ENCODE results near the gene ONECUT3.
A peak's percentile ranks its signal among the peaks of the same experiment; 100 is the strongest.
"Not testable (repeated sequence)": the region's sequence is repeated elsewhere in the genome, so short reads cannot be mapped to it uniquely, and the experiment has no call there.

ONECUT3 gene

DNA sequence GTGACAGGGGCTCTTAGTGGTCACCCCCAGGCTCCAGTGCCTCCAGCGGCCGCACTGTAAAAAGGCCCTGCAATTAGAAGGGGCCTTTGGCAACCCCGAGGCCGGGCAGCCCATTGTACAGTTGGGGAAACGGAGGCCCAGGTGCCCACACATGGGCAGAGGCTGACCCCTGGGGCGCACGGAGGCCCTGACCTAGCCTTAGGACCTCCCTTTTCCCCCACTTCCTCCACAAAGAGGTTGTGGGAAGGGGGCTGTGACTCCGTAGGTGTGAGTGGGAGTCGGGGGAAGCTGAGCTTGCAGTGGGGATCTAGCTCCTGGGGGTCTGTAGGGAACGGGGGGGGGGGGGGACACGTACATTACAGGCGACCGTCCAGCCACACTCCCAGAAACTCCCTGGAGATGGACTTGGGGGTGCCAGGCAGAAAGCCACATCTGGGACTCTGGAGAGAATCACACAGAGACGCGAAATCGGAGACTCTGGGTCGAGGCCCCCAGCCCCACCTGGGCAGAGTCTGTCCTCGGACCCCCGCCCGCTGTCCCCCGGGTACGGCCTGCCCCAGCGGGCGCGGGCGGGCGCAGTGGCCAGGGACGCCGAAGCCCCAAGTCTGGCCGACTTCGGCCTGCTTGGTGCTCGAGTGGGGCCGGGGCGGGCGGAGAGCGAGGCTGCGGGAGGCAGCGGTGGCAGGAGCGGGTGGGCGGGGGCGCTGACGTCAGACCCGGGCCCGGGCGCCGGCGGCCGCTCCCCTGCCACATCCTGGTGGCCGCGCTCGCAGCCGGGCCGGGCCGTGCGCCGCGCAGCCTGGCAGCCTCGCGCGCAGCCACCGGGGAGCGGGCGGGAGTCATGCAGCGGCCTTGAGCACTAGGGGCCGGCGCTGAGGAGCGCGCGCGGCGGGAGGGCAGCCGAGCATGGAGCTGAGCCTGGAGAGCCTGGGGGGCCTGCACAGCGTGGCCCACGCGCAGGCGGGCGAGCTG is at the start of gene ONECUT3:
ONECUT3 (plus strand) TSS at position 750 of the 972 bp plus-strand sequence; CDS start at position 907, 157 bp downstream.
- Histone ChIP-seq H3K9me3 (ENCODE audit: control insufficient read depth, insufficient read depth, low read depth, low read length) (no peaks in the 10 kb centered on the region), H3K4me1 (ENCODE audit: control insufficient read depth, insufficient read depth, low read length) (peaks cover 24% of the 10 kb centered on the region), H3K27ac (ENCODE audit: low read depth, low read length) (no peak within 1 kb of the TSS), H3K36me3 (ENCODE audit: control insufficient read depth, insufficient read depth, low read length) (no peaks in the 10 kb centered on the region), H3K4me3 (ENCODE audit: low read depth, low read length) (no peak within 1 kb of the TSS), H3K27me3 (ENCODE audit: control insufficient read depth, insufficient read depth, low read length) (peaks cover 99% of the 10 kb centered on the region), H3K9ac (ENCODE audit: low read length) (no peak within 1 kb of the TSS)

DNA sequence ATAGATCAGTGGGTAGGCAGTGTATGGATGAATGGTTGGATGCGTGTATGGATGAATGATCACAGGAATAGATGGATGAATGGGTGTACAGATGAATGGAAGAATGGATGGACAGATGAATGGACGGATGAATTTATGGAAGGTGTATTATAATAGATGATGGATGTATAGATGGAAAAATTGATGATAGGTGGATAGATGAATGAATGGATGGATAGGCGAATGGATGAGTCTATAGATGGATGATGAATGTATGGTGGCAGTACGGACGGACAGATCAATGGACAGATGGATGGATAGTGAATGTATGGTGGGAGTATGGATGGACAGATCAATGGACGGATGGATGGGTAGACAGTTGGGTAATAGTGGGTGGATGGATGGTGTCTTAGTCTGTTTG is 49.0 kb upstream of the ONECUT3 start:
- peaks cover 51% of the 10 kb centered on the region for H3K27me3 ChIP-seq (ENCODE audit: control insufficient read depth, insufficient read depth, low read length)

DNA sequence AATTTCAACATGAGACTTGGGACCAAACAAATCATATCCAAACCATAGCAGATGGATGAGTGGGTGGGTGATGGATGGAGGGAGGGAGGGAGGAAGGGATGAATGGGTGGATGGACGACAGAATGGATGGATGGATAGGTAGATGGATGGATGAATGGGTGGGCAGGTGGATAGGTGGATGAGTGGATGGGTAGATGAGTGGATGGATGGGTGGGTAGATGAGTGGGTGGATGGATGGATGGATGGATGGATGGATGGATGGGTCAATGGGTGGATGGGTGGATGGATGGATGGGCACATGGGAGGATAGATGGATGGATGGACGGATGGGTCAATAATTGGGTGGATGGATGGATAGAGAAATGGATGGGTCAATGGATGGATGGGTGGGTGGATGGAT is 47.9 kb upstream of the ONECUT3 start:
- Histone ChIP-seq H3K9me3 (ENCODE audit: control insufficient read depth, insufficient read depth, low read depth, low read length) (peaks cover 3% of the 10 kb centered on the region; the same call in 1 of the 2 replicates), H3K4me1 (ENCODE audit: control insufficient read depth, insufficient read depth, low read length) (no peaks in the 10 kb centered on the region), H3K27me3 (ENCODE audit: control insufficient read depth, insufficient read depth, low read length) (peaks cover 44% of the 10 kb centered on the region), H3K9ac (ENCODE audit: low read length) (no peak overlapping the region), H3K27ac (ENCODE audit: low read depth, low read length) (no peak overlapping the region), H3K4me3 (ENCODE audit: low read depth, low read length) (no peak overlapping the region), H3K36me3 (ENCODE audit: control insufficient read depth, insufficient read depth, low read length) (no peaks in the 10 kb centered on the region)

More for the DNA sequence above, 49.0 kb upstream of the ONECUT3 start:
- no peaks in the 10 kb centered on the region for H3K4me1 ChIP-seq (ENCODE audit: control insufficient read depth, insufficient read depth, low read length)
- no peaks in the 10 kb centered on the region for H3K36me3 ChIP-seq (ENCODE audit: control insufficient read depth, insufficient read depth, low read length)
- no peak overlapping the region for H3K4me3 ChIP-seq (ENCODE audit: low read depth, low read length)
- no peak overlapping the region for H3K27ac ChIP-seq (ENCODE audit: low read depth, low read length)
- H3K9me3 ChIP-seq (ENCODE audit: control insufficient read depth, insufficient read depth, low read depth, low read length): peaks cover 3% of the 10 kb centered on the region; the same call in 1 of the 2 replicates
- no peak overlapping the region for H3K9ac ChIP-seq (ENCODE audit: low read length)

DNA sequence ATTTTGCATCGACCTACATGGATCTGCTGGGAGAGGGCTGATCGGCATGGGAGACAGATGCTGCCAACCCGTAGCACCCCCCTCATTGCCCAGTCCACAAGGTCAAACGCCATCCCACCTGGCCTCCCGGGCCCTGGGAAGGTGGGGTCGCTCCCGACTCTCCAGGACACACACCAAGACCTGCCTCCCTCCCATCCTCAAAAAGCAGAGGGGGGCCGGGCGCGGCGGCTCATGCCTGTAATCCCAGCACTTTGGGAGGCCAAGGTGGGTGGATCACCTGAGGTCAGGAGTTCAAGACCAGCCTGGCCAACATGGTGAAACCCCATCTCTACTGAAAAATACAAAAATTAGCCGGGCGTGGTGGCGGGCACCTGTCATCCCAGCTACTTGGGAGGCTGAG is 46.7 kb upstream of the ONECUT3 start:
- H3K27me3 ChIP-seq (ENCODE audit: control insufficient read depth, insufficient read depth, low read length): peaks cover 34% of the 10 kb centered on the region; the same call in 1 of the 2 replicates
- not testable (repeated sequence) for H3K4me1 ChIP-seq (ENCODE audit: control insufficient read depth, insufficient read depth, low read length); H3K36me3 ChIP-seq (ENCODE audit: control insufficient read depth, insufficient read depth, low read length); H3K27ac ChIP-seq (ENCODE audit: low read depth, low read length); H3K4me3 ChIP-seq (ENCODE audit: low read depth, low read length); H3K9me3 ChIP-seq (ENCODE audit: control insufficient read depth, insufficient read depth, low read depth, low read length); H3K9ac ChIP-seq (ENCODE audit: low read length)

DNA sequence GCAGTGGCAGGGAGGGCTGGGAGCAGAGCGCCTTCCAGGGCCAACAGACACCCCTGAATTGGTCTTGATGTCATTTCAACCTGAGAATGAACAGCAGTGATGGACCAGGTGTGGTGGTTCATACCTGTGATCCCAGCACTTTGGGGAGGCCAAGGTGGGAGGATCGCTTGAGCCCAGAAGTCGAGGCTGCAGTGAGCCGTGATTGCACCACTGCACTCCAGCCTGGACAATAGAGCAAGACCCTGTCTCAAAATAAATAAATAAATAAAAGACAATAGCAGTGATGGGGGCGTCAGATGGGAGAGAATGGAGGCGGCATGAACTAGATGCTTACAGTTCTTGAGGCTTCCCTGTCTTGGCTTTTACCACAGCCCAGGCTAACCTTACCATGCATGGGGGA is 46.1 kb upstream of the ONECUT3 start:
- no peak overlapping the region for H3K9ac ChIP-seq (ENCODE audit: low read length)
- no peaks in the 10 kb centered on the region for H3K36me3 ChIP-seq (ENCODE audit: control insufficient read depth, insufficient read depth, low read length)
- H3K27ac ChIP-seq (ENCODE audit: low read depth, low read length): no peak overlapping the region
- H3K9me3 ChIP-seq (ENCODE audit: control insufficient read depth, insufficient read depth, low read depth, low read length): peaks cover 3% of the 10 kb centered on the region; the same call in 1 of the 2 replicates
- H3K27me3 ChIP-seq (ENCODE audit: control insufficient read depth, insufficient read depth, low read length): peaks cover 30% of the 10 kb centered on the region; the same call in 1 of the 2 replicates
- no peak overlapping the region for H3K4me3 ChIP-seq (ENCODE audit: low read depth, low read length)
- H3K4me1 ChIP-seq (ENCODE audit: control insufficient read depth, insufficient read depth, low read length): no peaks in the 10 kb centered on the region

DNA sequence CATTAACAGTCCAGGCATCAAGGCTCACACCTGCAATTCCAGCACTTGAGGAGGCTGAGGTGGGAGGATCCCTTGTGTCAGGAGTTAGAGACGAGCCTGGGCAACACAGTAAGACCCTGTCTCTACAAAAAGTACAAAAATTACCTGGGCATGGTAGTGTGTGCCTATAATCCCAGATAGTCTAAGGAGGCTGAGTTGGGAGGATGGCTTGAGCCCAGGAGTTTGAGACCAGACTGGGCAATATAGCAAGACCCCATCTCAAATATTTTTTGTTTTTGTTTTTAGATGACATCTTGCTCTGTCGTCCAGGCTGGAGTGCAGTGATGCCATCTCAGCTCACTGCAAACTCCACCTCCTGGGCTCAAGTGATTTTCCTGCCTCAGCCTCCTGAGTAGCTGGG is 40.1 kb upstream of the ONECUT3 start:
- Histone ChIP-seq H3K4me3 (ENCODE audit: low read depth, low read length) (no peak overlapping the region), H3K27me3 (ENCODE audit: control insufficient read depth, insufficient read depth, low read length) (peaks cover 37% of the 10 kb centered on the region), H3K27ac (ENCODE audit: low read depth, low read length) (no peak overlapping the region), H3K9me3 (ENCODE audit: control insufficient read depth, insufficient read depth, low read depth, low read length) (no peaks in the 10 kb centered on the region), H3K9ac (ENCODE audit: low read length) (no peak overlapping the region), H3K4me1 (ENCODE audit: control insufficient read depth, insufficient read depth, low read length) (no peaks in the 10 kb centered on the region), H3K36me3 (ENCODE audit: control insufficient read depth, insufficient read depth, low read length) (no peaks in the 10 kb centered on the region)

DNA sequence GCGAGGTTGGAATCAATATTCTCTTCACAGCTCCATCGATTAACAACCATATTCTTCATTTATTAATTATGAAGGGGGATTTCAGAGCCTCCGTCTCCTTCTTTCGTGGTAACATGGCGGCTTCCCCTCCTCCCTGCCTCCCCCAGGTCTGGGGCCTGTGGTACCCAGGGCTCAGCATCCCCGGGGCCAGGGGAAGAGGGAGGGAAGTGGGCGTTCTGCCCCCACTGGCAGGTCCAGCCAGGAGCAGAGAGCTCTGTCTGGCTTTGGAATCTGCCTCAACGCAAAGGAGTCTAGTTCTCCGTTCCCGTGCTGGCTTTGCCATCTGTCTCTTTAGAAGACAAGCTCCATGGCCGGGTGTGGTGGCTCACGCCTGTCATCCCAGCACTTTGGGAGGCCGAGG is 37.8 kb upstream of the ONECUT3 start:
- Histone ChIP-seq H3K4me3 (ENCODE audit: low read depth, low read length) (no peak overlapping the region), H3K9ac (ENCODE audit: low read length) (no peak overlapping the region), H3K27ac (ENCODE audit: low read depth, low read length) (no peak overlapping the region), H3K4me1 (ENCODE audit: control insufficient read depth, insufficient read depth, low read length) (no peaks in the 10 kb centered on the region), H3K36me3 (ENCODE audit: control insufficient read depth, insufficient read depth, low read length) (no peaks in the 10 kb centered on the region), H3K27me3 (ENCODE audit: control insufficient read depth, insufficient read depth, low read length) (peaks cover 53% of the 10 kb centered on the region), H3K9me3 (ENCODE audit: control insufficient read depth, insufficient read depth, low read depth, low read length) (no peaks in the 10 kb centered on the region)

DNA sequence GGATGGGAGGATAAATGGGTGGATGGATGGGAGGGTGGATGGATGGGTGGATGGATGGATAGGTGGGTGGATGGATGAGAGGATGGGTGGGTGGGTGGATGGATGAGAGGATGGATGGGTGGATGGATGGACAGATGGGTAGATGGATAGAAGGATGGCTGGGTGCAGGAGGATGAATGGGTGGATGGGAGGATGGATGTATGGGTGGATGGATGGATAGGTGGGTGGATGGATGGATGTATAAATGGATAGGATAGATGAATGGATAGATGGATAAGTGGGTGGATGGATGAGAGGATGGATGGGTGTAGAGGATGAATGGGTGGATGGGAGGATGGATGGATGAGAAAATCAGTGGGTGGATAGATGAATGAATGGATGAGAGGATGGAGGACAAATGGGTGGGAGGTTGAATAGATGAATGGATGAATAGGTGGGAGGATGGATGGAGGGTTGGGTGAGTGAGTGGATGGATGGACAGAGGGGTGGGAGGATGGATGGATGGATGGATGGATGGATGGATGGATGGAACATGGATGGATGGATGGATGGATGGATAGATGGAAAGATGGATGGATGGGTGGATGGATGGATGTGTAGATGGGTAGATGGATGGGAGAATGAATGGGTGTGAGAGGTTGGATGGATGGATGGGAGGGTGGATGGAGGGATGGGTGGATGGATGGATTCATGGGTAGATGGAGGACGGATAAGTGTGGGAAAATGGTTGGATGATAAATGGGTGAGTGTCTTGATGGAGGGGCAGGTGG is 35.9 kb upstream of the ONECUT3 start:
- H3K27me3 ChIP-seq (ENCODE audit: control insufficient read depth, insufficient read depth, low read length): peaks cover 58% of the 10 kb centered on the region
- no peak overlapping the region for H3K4me3 ChIP-seq (ENCODE audit: low read depth, low read length)
- H3K36me3 ChIP-seq (ENCODE audit: control insufficient read depth, insufficient read depth, low read length): no peaks in the 10 kb centered on the region
- no peak overlapping the region for H3K9ac ChIP-seq (ENCODE audit: low read length)
- no peak overlapping the region for H3K27ac ChIP-seq (ENCODE audit: low read depth, low read length)
- no peaks in the 10 kb centered on the region for H3K9me3 ChIP-seq (ENCODE audit: control insufficient read depth, insufficient read depth, low read depth, low read length)
- H3K4me1 ChIP-seq (ENCODE audit: control insufficient read depth, insufficient read depth, low read length): no peaks in the 10 kb centered on the region

DNA sequence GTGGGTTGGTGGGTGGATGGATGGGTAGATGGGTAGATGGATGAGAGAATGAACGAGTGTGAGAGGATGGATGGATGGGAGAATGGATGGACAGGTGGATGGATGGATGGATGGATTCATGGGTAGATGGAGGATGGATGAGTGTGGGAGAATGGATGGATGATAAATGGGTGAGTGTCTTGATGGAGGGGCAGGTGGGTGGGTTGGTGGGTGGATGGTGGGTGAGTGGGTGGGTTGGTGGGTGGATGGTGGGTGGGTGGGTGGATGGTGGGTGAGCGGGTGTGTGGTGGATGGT is 35.4 kb upstream of the ONECUT3 start:
- Histone ChIP-seq H3K9ac (ENCODE audit: low read length) (no peak overlapping the region), H3K36me3 (ENCODE audit: control insufficient read depth, insufficient read depth, low read length) (no peaks in the 10 kb centered on the region), H3K27ac (ENCODE audit: low read depth, low read length) (no peak overlapping the region), H3K4me3 (ENCODE audit: low read depth, low read length) (no peak overlapping the region), H3K9me3 (ENCODE audit: control insufficient read depth, insufficient read depth, low read depth, low read length) (no peaks in the 10 kb centered on the region), H3K4me1 (ENCODE audit: control insufficient read depth, insufficient read depth, low read length) (no peaks in the 10 kb centered on the region), H3K27me3 (ENCODE audit: control insufficient read depth, insufficient read depth, low read length) (peaks cover 60% of the 10 kb centered on the region)

DNA sequence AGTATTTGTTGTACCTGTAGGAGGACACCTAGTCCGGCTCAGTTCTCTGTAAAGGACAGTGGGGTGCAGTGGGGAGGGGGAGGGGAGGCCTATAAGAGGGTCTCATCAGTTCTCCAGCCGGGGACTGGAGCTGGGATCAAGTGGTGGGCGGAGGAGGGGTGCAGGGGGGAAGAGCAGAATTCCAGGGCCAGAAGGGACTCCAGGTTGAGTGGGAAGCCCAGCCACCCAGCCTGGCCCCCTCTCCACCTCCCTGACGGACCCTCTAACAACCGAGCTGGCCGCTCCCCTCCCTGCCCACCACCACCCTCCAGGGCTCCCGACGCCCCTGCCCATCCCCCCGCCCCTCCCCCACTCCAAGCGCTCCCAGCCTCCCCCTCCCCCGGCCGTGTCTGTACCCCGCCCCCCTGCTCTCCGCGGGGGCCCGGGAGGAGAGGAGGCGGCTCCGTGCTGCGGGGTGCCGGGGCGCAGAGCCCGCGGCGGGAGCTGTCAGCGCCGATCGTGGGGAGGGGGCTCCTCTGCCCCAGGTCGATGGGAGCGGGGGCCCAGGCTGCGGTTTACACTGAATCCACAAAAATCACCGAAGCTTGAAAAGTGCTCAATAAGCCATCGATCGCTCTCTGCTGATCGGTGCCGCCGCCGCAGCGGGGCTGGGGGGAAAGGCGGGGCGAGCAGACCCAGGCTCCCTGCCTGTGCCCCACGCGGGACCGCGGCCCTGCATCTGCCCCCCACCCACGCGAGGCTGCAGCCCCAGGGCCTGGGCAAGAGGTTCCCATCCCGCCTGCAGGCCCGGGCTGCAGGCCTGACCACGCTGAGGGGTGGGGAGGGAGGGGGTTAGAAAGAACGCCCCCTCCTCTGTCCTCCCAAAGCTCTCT is 34.6 kb upstream of the ONECUT3 start:
- Histone ChIP-seq H3K9ac (ENCODE audit: low read length) (peak overlapping the region; percentile 26), H3K4me3 (ENCODE audit: low read depth, low read length) (peak overlapping the region; percentile 55), H3K27me3 (ENCODE audit: control insufficient read depth, insufficient read depth, low read length) (peaks cover 63% of the 10 kb centered on the region)

More for the DNA sequence above, 34.6 kb upstream of the ONECUT3 start:
- H3K36me3 ChIP-seq (ENCODE audit: control insufficient read depth, insufficient read depth, low read length): no peaks in the 10 kb centered on the region
- no peaks in the 10 kb centered on the region for H3K9me3 ChIP-seq (ENCODE audit: control insufficient read depth, insufficient read depth, low read depth, low read length)
- no peaks in the 10 kb centered on the region for H3K4me1 ChIP-seq (ENCODE audit: control insufficient read depth, insufficient read depth, low read length)
- no peak overlapping the region for H3K27ac ChIP-seq (ENCODE audit: low read depth, low read length)
